ENCODE data around the gene MPDZ.

DNA sequence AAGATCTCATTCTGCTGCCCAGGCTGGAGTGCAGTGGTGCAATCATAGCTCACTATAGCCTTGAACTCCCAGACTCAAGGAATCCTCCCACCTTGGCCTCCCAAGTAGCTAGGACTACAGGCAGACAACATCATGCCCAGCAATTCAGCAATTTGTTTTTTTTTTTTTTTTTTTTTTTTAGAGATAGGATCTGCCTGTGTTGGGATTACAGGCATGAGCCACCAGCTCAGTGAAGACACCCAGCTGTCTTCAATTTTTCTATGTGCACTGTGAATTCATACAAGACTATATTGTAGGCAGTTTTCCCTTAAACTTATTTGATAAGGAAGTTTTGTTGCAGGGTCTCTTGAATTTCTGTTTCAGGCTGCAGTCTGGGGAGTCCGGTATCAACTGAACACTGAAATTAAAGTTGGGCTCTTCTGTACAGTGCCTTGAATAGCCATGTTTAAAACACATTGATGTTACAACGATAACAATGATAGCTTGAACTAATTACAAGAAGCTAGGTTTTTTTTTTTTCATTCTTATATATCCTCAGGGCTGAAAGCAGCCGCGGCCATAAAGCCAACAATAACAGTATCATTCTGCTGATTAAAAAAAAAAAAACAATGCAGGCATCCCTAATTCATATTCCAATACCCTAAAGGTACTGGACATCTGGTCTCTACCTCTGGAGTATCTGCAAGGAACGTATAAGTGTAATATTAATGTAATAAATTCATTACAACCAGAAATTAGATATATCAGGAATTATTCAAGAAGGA lies 63.5 kb downstream of the MPDZ start:
- TF ChIP-seq, protein P1, sequence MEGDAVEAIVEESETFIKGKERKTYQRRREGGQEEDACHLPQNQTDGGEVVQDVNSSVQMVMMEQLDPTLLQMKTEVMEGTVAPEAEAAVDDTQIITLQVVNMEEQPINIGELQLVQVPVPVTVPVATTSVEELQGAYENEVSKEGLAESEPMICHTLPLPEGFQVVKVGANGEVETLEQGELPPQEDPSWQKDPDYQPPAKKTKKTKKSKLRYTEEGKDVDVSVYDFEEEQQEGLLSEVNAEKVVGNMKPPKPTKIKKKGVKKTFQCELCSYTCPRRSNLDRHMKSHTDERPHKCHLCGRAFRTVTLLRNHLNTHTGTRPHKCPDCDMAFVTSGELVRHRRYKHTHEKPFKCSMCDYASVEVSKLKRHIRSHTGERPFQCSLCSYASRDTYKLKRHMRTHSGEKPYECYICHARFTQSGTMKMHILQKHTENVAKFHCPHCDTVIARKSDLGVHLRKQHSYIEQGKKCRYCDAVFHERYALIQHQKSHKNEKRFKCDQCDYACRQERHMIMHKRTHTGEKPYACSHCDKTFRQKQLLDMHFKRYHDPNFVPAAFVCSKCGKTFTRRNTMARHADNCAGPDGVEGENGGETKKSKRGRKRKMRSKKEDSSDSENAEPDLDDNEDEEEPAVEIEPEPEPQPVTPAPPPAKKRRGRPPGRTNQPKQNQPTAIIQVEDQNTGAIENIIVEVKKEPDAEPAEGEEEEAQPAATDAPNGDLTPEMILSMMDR (IDR thresholded peaks at IDR 0.05; ENCODE audit: insufficient read depth, low read length): no peak
- TF ChIP-seq, protein P2, sequence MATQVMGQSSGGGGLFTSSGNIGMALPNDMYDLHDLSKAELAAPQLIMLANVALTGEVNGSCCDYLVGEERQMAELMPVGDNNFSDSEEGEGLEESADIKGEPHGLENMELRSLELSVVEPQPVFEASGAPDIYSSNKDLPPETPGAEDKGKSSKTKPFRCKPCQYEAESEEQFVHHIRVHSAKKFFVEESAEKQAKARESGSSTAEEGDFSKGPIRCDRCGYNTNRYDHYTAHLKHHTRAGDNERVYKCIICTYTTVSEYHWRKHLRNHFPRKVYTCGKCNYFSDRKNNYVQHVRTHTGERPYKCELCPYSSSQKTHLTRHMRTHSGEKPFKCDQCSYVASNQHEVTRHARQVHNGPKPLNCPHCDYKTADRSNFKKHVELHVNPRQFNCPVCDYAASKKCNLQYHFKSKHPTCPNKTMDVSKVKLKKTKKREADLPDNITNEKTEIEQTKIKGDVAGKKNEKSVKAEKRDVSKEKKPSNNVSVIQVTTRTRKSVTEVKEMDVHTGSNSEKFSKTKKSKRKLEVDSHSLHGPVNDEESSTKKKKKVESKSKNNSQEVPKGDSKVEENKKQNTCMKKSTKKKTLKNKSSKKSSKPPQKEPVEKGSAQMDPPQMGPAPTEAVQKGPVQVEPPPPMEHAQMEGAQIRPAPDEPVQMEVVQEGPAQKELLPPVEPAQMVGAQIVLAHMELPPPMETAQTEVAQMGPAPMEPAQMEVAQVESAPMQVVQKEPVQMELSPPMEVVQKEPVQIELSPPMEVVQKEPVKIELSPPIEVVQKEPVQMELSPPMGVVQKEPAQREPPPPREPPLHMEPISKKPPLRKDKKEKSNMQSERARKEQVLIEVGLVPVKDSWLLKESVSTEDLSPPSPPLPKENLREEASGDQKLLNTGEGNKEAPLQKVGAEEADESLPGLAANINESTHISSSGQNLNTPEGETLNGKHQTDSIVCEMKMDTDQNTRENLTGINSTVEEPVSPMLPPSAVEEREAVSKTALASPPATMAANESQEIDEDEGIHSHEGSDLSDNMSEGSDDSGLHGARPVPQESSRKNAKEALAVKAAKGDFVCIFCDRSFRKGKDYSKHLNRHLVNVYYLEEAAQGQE (IDR thresholded peaks at IDR 0.05; ENCODE audit: insufficient replicate concordance, low read depth): no peak
- TF ChIP-seq POLR2AphosphoS5 (IDR thresholded peaks at IDR 0.05; ENCODE audit: low read depth): no peak

Data from HL-60 (cell line).